SK-N-SH (cell line): ENCODE results near the gene EPB41L3.

Experiments used
- CTCF ChIP-seq: fragments of 200-600 bp; sonication (generic); IDR thresholded peaks from 2 replicates; pipeline ENCODE4 v1.6.1; 2017; ENCODE audit warnings: antibody characterized with exemption, mild to moderate bottlenecking, moderate library complexity
- ELF1 ChIP-seq: IDR thresholded peaks from 2 replicates; pipeline ENCODE4 v1.4.0; 2012
- FOSL2 ChIP-seq: IDR thresholded peaks from 2 replicates; pipeline ENCODE4 v1.4.0; 2012; ENCODE audit warnings: low read depth, mild to moderate bottlenecking, moderate library complexity, borderline replicate concordance
- GABPA ChIP-seq: IDR thresholded peaks from 2 replicates; pipeline ENCODE4 v1.4.0; 2012; ENCODE audit warnings: low read depth, mild to moderate bottlenecking
- GATA2 ChIP-seq: sonication (generic); formaldehyde crosslinking; IDR thresholded peaks from 2 replicates; pipeline ENCODE4 v1.5.0; 2020; ENCODE audit warnings: mild to moderate bottlenecking, missing genetic modification reagents
- JUND ChIP-seq: IDR thresholded peaks from 2 replicates; pipeline ENCODE4 v1.4.0; 2012
- NRF1 ChIP-seq: IDR thresholded peaks from 2 replicates; pipeline ENCODE4 v1.6.1; 2012; ENCODE audit warnings: low read depth, mild to moderate bottlenecking, low read length
- TAF1 ChIP-seq: IDR thresholded peaks from 2 replicates; pipeline ENCODE4 v1.6.1; 2012; ENCODE audit warnings: low read depth, mild to moderate bottlenecking, low read length, moderate library complexity, borderline replicate concordance
- TF ChIP-seq, protein P1 (sequence below): IDR thresholded peaks from 2 replicates; pipeline ENCODE4 v1.4.0; 2012; ENCODE audit warnings: low read depth, borderline replicate concordance

- TF ChIP-seq CTCF, result no peak
- TF ChIP-seq GABPA, result no peak
- TF ChIP-seq, protein P1, sequence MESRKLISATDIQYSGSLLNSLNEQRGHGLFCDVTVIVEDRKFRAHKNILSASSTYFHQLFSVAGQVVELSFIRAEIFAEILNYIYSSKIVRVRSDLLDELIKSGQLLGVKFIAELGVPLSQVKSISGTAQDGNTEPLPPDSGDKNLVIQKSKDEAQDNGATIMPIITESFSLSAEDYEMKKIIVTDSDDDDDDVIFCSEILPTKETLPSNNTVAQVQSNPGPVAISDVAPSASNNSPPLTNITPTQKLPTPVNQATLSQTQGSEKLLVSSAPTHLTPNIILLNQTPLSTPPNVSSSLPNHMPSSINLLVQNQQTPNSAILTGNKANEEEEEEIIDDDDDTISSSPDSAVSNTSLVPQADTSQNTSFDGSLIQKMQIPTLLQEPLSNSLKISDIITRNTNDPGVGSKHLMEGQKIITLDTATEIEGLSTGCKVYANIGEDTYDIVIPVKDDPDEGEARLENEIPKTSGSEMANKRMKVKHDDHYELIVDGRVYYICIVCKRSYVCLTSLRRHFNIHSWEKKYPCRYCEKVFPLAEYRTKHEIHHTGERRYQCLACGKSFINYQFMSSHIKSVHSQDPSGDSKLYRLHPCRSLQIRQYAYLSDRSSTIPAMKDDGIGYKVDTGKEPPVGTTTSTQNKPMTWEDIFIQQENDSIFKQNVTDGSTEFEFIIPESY, result no peak
- TF ChIP-seq GATA2, result no peak
- no peak for TF ChIP-seq NRF1
- no peak for TF ChIP-seq TAF1
- no peak for TF ChIP-seq FOSL2
- no peak for TF ChIP-seq JUND
- TF ChIP-seq ELF1, result no peak
Measured at GRCh38 chr18:5467671-5468070, 76.1 kb downstream of the EPB41L3 start.
